HEK293 (cell line): Measurements from ENCODE around the gene CNN1.

Source experiments
- ELK4 ChIP-seq: IDR thresholded peaks from 2 replicates; pipeline ENCODE4 v1.6.1; 2011; ENCODE audit warnings: mild to moderate bottlenecking, low read depth, low read length, borderline replicate concordance
- FEZF1 ChIP-seq: fragments of 450-650 bp; formaldehyde crosslinking; IDR thresholded peaks from 2 replicates; pipeline ENCODE4 v1.5.1; 2016; ENCODE audit warnings: missing biosample characterization, missing genetic modification characterization
- HIC1 ChIP-seq: fragments of 450-650 bp; formaldehyde crosslinking; IDR thresholded peaks from 2 replicates; pipeline ENCODE4 v1.5.1; 2016; ENCODE audit warnings: missing biosample characterization, missing genetic modification characterization
- IKZF3 ChIP-seq: fragments of 450-650 bp; IDR thresholded peaks from 2 replicates; pipeline ENCODE4 v1.5.0; 2018; ENCODE audit warnings: missing biosample characterization, mild to moderate bottlenecking, missing genetic modification characterization, moderate library complexity
- PBX3 ChIP-seq: sonication (generic); formaldehyde crosslinking; IDR thresholded peaks from 2 replicates; pipeline ENCODE4 v1.8.1; 2022; ENCODE audit warnings: mild to moderate bottlenecking, moderate library complexity, missing genetic modification reagents
- PRDM6 ChIP-seq: fragments of 450-650 bp; formaldehyde crosslinking; IDR thresholded peaks from 2 replicates; pipeline ENCODE4 v1.5.1; 2017; ENCODE audit warnings: missing biosample characterization, missing genetic modification characterization
- REPIN1 ChIP-seq: fragments of 450-650 bp; formaldehyde crosslinking; IDR thresholded peaks from 2 replicates; pipeline ENCODE4 v1.5.1; 2017; ENCODE audit warnings: missing biosample characterization, missing genetic modification characterization, low read depth
- SP7 ChIP-seq: fragments of 450-650 bp; formaldehyde crosslinking; IDR thresholded peaks from 2 replicates; pipeline ENCODE4 v1.5.1; 2016; ENCODE audit warnings: missing biosample characterization, missing genetic modification characterization
- TRIM28 ChIP-seq: IDR thresholded peaks from 2 replicates; pipeline ENCODE4 v1.6.1; 2011; ENCODE audit warnings: low read length, control low read depth, borderline replicate concordance
- ZBTB10 ChIP-seq: fragments of 450-650 bp; formaldehyde crosslinking; IDR thresholded peaks from 2 replicates; pipeline ENCODE4 v1.5.1; 2016; ENCODE audit warnings: missing biosample characterization, missing genetic modification characterization
- ZBTB20 ChIP-seq: fragments of 450-650 bp; formaldehyde crosslinking; IDR thresholded peaks from 2 replicates; pipeline ENCODE4 v1.5.1; 2016; ENCODE audit warnings: missing biosample characterization, missing genetic modification characterization
- ZBTB21 ChIP-seq: fragments of 450-650 bp; formaldehyde crosslinking; IDR thresholded peaks from 2 replicates; pipeline ENCODE4 v1.5.1; 2017; ENCODE audit warnings: missing biosample characterization, missing genetic modification characterization
- ZBTB48 ChIP-seq: fragments of 450-650 bp; formaldehyde crosslinking; IDR thresholded peaks from 2 replicates; pipeline ENCODE4 v1.5.1; 2016; ENCODE audit warnings: missing biosample characterization, missing genetic modification characterization
- ZFHX2 ChIP-seq: fragments of 450-650 bp; formaldehyde crosslinking; conservative IDR thresholded peaks from 2 replicates; pipeline ENCODE4 v1.5.1; 2016; ENCODE audit warnings: missing biosample characterization, missing genetic modification characterization
- ZNF155 ChIP-seq: fragments of 450-650 bp; formaldehyde crosslinking; IDR thresholded peaks from 2 replicates; pipeline ENCODE4 v1.5.1; 2016; ENCODE audit warnings: missing biosample characterization, missing genetic modification characterization
- ZNF266 ChIP-seq: fragments of 450-650 bp; formaldehyde crosslinking; IDR thresholded peaks from 2 replicates; pipeline ENCODE4 v1.5.1; 2016; ENCODE audit warnings: missing biosample characterization, missing genetic modification characterization, low read depth
- ZNF48 ChIP-seq: fragments of 450-650 bp; formaldehyde crosslinking; IDR thresholded peaks from 2 replicates; pipeline ENCODE4 v1.5.1; 2016; ENCODE audit warnings: missing biosample characterization, missing genetic modification characterization
- ZNF548 ChIP-seq: fragments of 450-650 bp; formaldehyde crosslinking; IDR thresholded peaks from 2 replicates; pipeline ENCODE4 v1.5.1; 2016; ENCODE audit warnings: missing biosample characterization, missing genetic modification characterization
- ZNF561 ChIP-seq: fragments of 450-650 bp; IDR thresholded peaks from 2 replicates; pipeline ENCODE4 v1.5.1; 2018; ENCODE audit warnings: missing biosample characterization, missing genetic modification characterization, borderline replicate concordance
- ZNF621 ChIP-seq: fragments of 450-650 bp; formaldehyde crosslinking; IDR thresholded peaks from 2 replicates; pipeline ENCODE4 v1.5.1; 2017; ENCODE audit warnings: missing biosample characterization, missing genetic modification characterization
- ZNF623 ChIP-seq: fragments of 450-650 bp; formaldehyde crosslinking; IDR thresholded peaks from 2 replicates; pipeline ENCODE4 v1.5.1; 2016; ENCODE audit warnings: missing biosample characterization, missing genetic modification characterization
- ZNF629 ChIP-seq: fragments of 450-650 bp; formaldehyde crosslinking; IDR thresholded peaks from 2 replicates; pipeline ENCODE4 v1.5.1; 2017; ENCODE audit warnings: missing biosample characterization, missing genetic modification characterization
- ZNF664 ChIP-seq: fragments of 450-650 bp; formaldehyde crosslinking; IDR thresholded peaks from 2 replicates; pipeline ENCODE4 v1.5.1; 2016; ENCODE audit warnings: missing biosample characterization, missing genetic modification characterization
- ZNF791 ChIP-seq: fragments of 450-650 bp; formaldehyde crosslinking; IDR thresholded peaks from 2 replicates; pipeline ENCODE4 v1.5.1; 2016; ENCODE audit warnings: missing biosample characterization, missing genetic modification characterization
- ZSCAN4 ChIP-seq: fragments of 450-650 bp; formaldehyde crosslinking; IDR thresholded peaks from 2 replicates; pipeline ENCODE4 v1.5.1; 2017; ENCODE audit warnings: missing biosample characterization, missing genetic modification characterization
- ZSCAN5A ChIP-seq: fragments of 450-650 bp; formaldehyde crosslinking; IDR thresholded peaks from 2 replicates; pipeline ENCODE4 v1.5.1; 2016; ENCODE audit warnings: missing biosample characterization, missing genetic modification characterization

The CNN1 gene

GRCh38 chr19:11504502-11505031 is 34.1 kb upstream of the CNN1 start (continued):
- TF ChIP-seq HIC1 (tag by site-specific recombination) (peak; percentile 28; the same call in 1 of the 2 replicates), ZSCAN5A (no peak), ZNF623 (no peak), ZFHX2 (tag by site-specific recombination) (no peak), ZBTB48 (tag by site-specific recombination) (peak; percentile 67), ZNF629 (0 out of 2 replicates have a peak, but pooled peaks have one; percentile 9), TRIM28 (no peak), REPIN1 (no peak), PBX3 (CRISPR knock-in tag) (no peak), ZNF155 (tag by site-specific recombination) (no peak), PRDM6 (tag by site-specific recombination) (no peak), ZBTB20 (tag by site-specific recombination) (peak; percentile 44; the same call in 1 of the 2 replicates), ZNF664 (tag by site-specific recombination) (no peak), ZNF48 (tag by site-specific recombination) (no peak), ZNF548 (tag by site-specific recombination) (no peak), FEZF1 (tag by site-specific recombination) (no peak), IKZF3 (tag by site-specific recombination) (no peak), ZNF266 (no peak), ZNF621 (no peak), SP7 (tag by site-specific recombination) (no peak), ZNF561 (tag by site-specific recombination) (no peak), ZSCAN4 (no peak), ZNF791 (tag by site-specific recombination) (no peak), ELK4 (no peak), ZBTB21 (tag by site-specific recombination) (peak; percentile 37; the same call in 1 of the 2 replicates), ZBTB10 (0 out of 2 replicates have a peak, but pooled peaks have one; percentile 23)
